Measurements from ENCODE around the gene DNMT3L. TPM values are rescaled to one million over a fixed set of nuclear protein-coding genes. Genes with fewer than 3 reads are reported as not detected.

The DNMT3L gene
- total RNA-seq, 1 donor from 2014 or later, result not detected

GRCh38 chr21:44289381-44290010 is 27.8 kb upstream of the DNMT3L start:
- H3K27ac Mint-ChIP-seq (ENCODE audit: unreplicated experiment), result no peak overlapping the region
- DNase-seq (ENCODE audit: low read depth, low spot score), result no peak
- no peaks in the 10 kb centered on the region for H3K36me3 Mint-ChIP-seq (ENCODE audit: low read depth)
- H3K4me1 Mint-ChIP-seq, result no peaks in the 10 kb centered on the region
- H3K27me3 Mint-ChIP-seq (ENCODE audit: low read depth), result no peaks in the 10 kb centered on the region
- no peak for TF ChIP-seq CTCF (conservative IDR thresholded peaks at IDR 0.05)
- H3K4me3 Mint-ChIP-seq, result no peak overlapping the region
- no peaks in the 10 kb centered on the region for H3K9me3 Mint-ChIP-seq

- no peak for TF ChIP-seq CTCF (conservative IDR thresholded peaks at IDR 0.05)
- no peak for DNase-seq (ENCODE audit: low read depth, low spot score)
- Mint-ChIP-seq H3K36me3 (ENCODE audit: low read depth) (no peaks in the 10 kb centered on the region), H3K4me1 (no peaks in the 10 kb centered on the region), H3K4me3 (no peak overlapping the region), H3K9me3 (no peaks in the 10 kb centered on the region), H3K27ac (ENCODE audit: unreplicated experiment) (no peak overlapping the region), H3K27me3 (ENCODE audit: low read depth) (no peaks in the 10 kb centered on the region)
Measured at GRCh38 chr21:44288251-44289110, 26.8 kb upstream of the DNMT3L start.

GRCh38 chr21:44286716-44287632 is 25.3 kb upstream of the DNMT3L start:
- H3K36me3 Mint-ChIP-seq (ENCODE audit: low read depth), result no peaks in the 10 kb centered on the region
- no peak for DNase-seq (ENCODE audit: low read depth, low spot score)
- H3K9me3 Mint-ChIP-seq, result no peaks in the 10 kb centered on the region
- no peak for TF ChIP-seq CTCF (conservative IDR thresholded peaks at IDR 0.05)
- H3K4me3 Mint-ChIP-seq, result no peak overlapping the region
- H3K27me3 Mint-ChIP-seq (ENCODE audit: low read depth), result no peaks in the 10 kb centered on the region
- no peak overlapping the region for H3K27ac Mint-ChIP-seq (ENCODE audit: unreplicated experiment)
- H3K4me1 Mint-ChIP-seq, result no peaks in the 10 kb centered on the region

GRCh38 chr21:44286086-44286715 is 24.5 kb upstream of the DNMT3L start:
- no peaks in the 10 kb centered on the region for H3K36me3 Mint-ChIP-seq (ENCODE audit: low read depth)
- H3K9me3 Mint-ChIP-seq, result no peaks in the 10 kb centered on the region
- no peak for TF ChIP-seq CTCF (conservative IDR thresholded peaks at IDR 0.05)
- DNase-seq (ENCODE audit: low read depth, low spot score), result no peak
- H3K27me3 Mint-ChIP-seq (ENCODE audit: low read depth), result no peaks in the 10 kb centered on the region
- H3K27ac Mint-ChIP-seq (ENCODE audit: unreplicated experiment), result no peak overlapping the region
- H3K4me3 Mint-ChIP-seq, result no peak overlapping the region
- no peaks in the 10 kb centered on the region for H3K4me1 Mint-ChIP-seq
